SK-N-MC (cell line): ENCODE results near the gene NOL6.

Experiments
- DNase-seq: peaks from one replicate; pipeline ENCODE4 v3.0.0-alpha.2; 2011; ENCODE audit warnings: low read depth, low spot score
- H3K27ac ChIP-seq: fragments of 200-600 bp; sonication (generic); 2 replicates; pipeline ENCODE4 v1.5.1; 2016; ENCODE audit warnings: mixed run types
- H3K36me3 ChIP-seq: fragments of 200-600 bp; sonication (generic); 2 replicates; pipeline ENCODE4 v1.6.1; 2017; ENCODE audit warnings: antibody characterized with exemption, low read length, mixed read lengths; ENCODE audit not compliant: insufficient read depth
- H3K4me3 ChIP-seq: fragments of 200-600 bp; sonication (generic); 2 replicates; pipeline ENCODE4 v1.5.1; 2016
- H3K9ac ChIP-seq: fragments of 200-600 bp; sonication (generic); 2 replicates; pipeline ENCODE4 v1.8.0; 2017; ENCODE audit warnings: mixed run types, mixed read lengths; ENCODE audit not compliant: insufficient read length
- H3K9me3 ChIP-seq: fragments of 200-600 bp; sonication (generic); 2 replicates; pipeline ENCODE4 v1.6.1; 2017; ENCODE audit warnings: low read depth, mild to moderate bottlenecking, antibody characterized with exemption, low read length, moderate library complexity, mixed read lengths
- EZH2 ChIP-seq: fragments of 200-600 bp; sonication (generic); IDR thresholded peaks from one replicate; pipeline ENCODE4 v1.6.1; 2017; ENCODE audit warnings: antibody characterized with exemption
- FOXP2 ChIP-seq: optimal IDR thresholded peaks from 2 replicates; pipeline ENCODE3; 2011; ENCODE audit warnings: mild to moderate bottlenecking, moderate library complexity; ENCODE audit not compliant: insufficient read depth; ENCODE audit errors: extremely low read length, control extremely low read depth
- POLR2AphosphoS5 ChIP-seq: IDR thresholded peaks from 2 replicates; pipeline ENCODE4 v1.6.1; 2012; ENCODE audit warnings: mild to moderate bottlenecking, low read depth, low read length, borderline replicate concordance

The NOL6 gene

DNA sequence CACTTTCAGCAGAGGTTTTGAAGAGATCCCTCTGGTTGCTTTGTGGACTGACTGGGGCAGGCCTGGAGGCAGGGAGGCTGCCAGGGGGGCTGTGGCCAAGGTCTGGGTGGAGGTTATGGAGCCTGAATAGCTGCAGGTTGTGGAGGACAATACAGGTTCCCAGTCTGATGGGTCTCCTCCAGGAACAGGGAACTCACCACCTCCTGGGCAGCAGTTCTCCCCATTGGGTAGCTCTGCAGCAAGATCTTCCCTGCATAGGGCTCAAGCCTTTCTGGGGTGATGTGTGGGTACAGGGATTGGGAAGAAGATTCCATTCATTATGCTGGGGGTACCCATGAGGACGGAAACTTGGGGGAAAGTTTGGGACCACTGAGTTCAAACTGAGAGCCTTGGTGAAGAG lies 33.1 kb downstream of the NOL6 start:
- Histone ChIP-seq H3K9me3 (no peaks in the 10 kb centered on the region), H3K36me3 (no peaks in the 10 kb centered on the region), H3K27ac (no peak overlapping the region), H3K4me3 (no peak overlapping the region), H3K9ac (no peak overlapping the region)
- no peak for DNase-seq
- TF ChIP-seq FOXP2 (no peak), POLR2AphosphoS5 (no peak), EZH2 (no peak)

- Histone ChIP-seq H3K27ac (no peak overlapping the region), H3K4me3 (no peak overlapping the region), H3K9me3 (no peaks in the 10 kb centered on the region), H3K36me3 (no peaks in the 10 kb centered on the region), H3K9ac (no peak overlapping the region)
- TF ChIP-seq POLR2AphosphoS5 (no peak), EZH2 (no peak), FOXP2 (no peak)
- no peak for DNase-seq
Observed at GRCh38 chr9:33440204-33440603, 33.5 kb downstream of the NOL6 start.

GRCh38 chr9:33439731-33440130 lies 34.0 kb downstream of the NOL6 start:
- Histone ChIP-seq H3K9me3 (no peaks in the 10 kb centered on the region), H3K9ac (no peak overlapping the region), H3K4me3 (no peak overlapping the region), H3K27ac (no peak overlapping the region), H3K36me3 (no peaks in the 10 kb centered on the region)
- DNase-seq = no peak
- TF ChIP-seq EZH2 = no peak
- TF ChIP-seq POLR2AphosphoS5 = no peak
- no peak for TF ChIP-seq FOXP2

DNA sequence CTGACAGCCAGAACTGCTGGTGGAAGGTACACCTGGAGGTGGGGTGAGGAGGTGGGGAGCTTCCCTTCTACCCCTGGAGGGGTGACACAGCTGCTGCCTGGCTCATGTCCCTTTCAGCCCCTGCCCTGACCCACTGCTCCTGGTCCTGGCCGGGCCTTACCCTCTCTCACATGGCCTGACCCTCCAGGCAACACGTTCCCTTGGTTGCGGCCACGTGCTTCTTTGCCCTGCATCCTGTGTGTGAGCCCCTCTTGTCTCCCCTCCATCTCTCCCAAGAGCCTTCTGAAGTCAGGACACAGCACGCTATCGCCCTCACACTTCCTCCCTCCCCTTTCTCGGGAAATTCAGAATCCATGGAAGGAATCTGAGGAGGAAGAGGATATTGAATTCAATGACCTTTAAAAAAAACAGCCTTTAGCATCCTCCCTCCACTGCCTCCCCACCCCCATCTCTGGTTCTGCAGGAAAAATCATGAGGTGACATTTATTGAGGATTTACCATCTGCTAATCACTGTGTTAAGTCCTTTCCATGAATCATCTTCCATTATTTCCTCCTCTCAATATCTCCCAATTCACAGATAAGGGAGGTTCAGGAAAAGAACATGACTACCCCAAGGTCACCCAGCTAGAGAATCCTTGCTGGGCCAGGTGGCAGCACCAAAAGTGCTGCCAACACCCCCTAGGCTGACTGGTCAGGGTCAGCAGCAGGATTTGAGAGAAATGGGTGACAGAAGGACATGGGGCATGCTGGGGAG lies 34.6 kb downstream of the NOL6 start:
- no peaks in the 10 kb centered on the region for H3K36me3 ChIP-seq
- H3K4me3 ChIP-seq = no peak overlapping the region
- TF ChIP-seq EZH2 = no peak
- no peak for TF ChIP-seq POLR2AphosphoS5
- no peak for TF ChIP-seq FOXP2
- no peak overlapping the region for H3K9ac ChIP-seq
- H3K9me3 ChIP-seq = no peaks in the 10 kb centered on the region
- DNase-seq = no peak
- no peak overlapping the region for H3K27ac ChIP-seq

DNA sequence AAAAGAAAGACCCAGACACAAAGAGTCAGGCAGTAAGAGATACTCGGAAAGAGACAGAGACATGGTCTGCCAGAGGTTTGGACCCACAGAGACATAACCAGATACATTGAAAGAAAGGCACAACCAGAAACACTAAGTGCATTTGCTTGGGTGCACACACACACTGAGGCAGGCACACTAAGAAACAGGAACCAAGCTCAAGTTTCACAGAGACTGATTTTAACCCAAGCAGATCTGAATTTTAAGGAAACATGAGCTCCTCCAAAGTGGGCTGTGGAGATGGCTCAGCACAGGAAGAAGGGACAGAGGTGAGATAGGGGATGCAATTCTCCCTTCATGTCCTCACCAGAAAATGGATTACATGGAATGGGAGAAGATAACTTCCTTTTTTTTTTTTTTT lies 35.8 kb downstream of the NOL6 start:
- Histone ChIP-seq H3K9ac (no peak overlapping the region), H3K36me3 (no peaks in the 10 kb centered on the region), H3K27ac (no peak overlapping the region), H3K4me3 (no peak overlapping the region), H3K9me3 (no peaks in the 10 kb centered on the region)
- DNase-seq = no peak
- no peak for TF ChIP-seq EZH2
- TF ChIP-seq POLR2AphosphoS5 = no peak
- no peak for TF ChIP-seq FOXP2

GRCh38 chr9:33437205-33437604 lies 36.5 kb downstream of the NOL6 start:
- Histone ChIP-seq H3K9ac (no peak overlapping the region), H3K36me3 (no peaks in the 10 kb centered on the region), H3K27ac (no peak overlapping the region), H3K9me3 (no peaks in the 10 kb centered on the region), H3K4me3 (no peak overlapping the region)
- DNase-seq = no peak
- no peak for TF ChIP-seq FOXP2
- TF ChIP-seq EZH2 = no peak
- TF ChIP-seq POLR2AphosphoS5 = no peak

DNA sequence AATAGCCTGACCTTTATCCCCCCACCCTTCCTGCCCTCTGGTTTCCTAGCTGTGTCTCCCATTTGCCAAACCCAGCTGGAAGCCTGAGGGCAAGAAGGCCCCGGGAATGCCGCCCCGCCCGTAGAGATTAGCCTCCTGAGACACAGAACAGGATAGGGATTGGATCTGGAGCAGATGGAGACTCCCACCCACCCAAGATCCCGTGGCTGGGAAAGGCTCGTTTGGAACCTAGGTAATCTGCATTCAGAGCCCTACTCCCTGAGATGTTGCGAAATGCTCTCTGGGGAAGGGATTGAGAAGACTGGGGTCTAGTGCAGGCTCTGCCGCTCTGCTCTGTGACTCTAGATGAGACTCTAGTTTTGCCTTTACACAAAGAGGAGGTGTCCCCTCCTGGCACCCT lies 37.3 kb downstream of the NOL6 start:
- H3K36me3 ChIP-seq = no peaks in the 10 kb centered on the region
- H3K9me3 ChIP-seq = no peaks in the 10 kb centered on the region
- H3K27ac ChIP-seq = no peak overlapping the region
- no peak overlapping the region for H3K4me3 ChIP-seq
- TF ChIP-seq POLR2AphosphoS5 = no peak
- no peak for TF ChIP-seq FOXP2
- no peak for TF ChIP-seq EZH2
- no peak overlapping the region for H3K9ac ChIP-seq
- DNase-seq = peak; percentile 6

DNA sequence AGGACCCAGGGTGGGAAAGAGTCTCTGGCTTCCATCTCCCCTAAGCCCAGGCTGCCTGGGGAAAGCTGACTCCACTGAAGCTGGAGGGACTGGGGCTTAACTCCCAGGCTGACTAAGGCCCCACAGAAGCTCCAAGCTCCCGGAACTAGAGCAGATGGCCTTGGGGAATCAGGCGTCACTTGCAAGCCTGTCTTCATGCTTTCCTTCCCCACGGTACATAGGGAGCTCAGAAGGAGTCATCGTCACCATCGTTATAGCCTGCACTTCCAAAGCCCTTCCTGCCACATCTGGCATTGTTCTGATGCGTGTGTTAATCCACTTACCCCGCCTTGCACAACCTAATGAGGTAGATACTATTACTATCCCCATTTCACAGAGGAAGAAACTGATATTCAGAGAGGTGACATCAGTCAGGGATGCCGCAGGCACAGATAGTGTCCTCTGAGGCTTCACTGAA lies 37.9 kb downstream of the NOL6 start:
- no peak overlapping the region for H3K9ac ChIP-seq
- no peak overlapping the region for H3K4me3 ChIP-seq
- H3K9me3 ChIP-seq = no peaks in the 10 kb centered on the region
- no peak overlapping the region for H3K27ac ChIP-seq
- TF ChIP-seq EZH2 = no peak
- TF ChIP-seq FOXP2 = no peak
- no peak for TF ChIP-seq POLR2AphosphoS5
- no peaks in the 10 kb centered on the region for H3K36me3 ChIP-seq
- no peak for DNase-seq
